ENCODE data around the gene AR.

DNA sequence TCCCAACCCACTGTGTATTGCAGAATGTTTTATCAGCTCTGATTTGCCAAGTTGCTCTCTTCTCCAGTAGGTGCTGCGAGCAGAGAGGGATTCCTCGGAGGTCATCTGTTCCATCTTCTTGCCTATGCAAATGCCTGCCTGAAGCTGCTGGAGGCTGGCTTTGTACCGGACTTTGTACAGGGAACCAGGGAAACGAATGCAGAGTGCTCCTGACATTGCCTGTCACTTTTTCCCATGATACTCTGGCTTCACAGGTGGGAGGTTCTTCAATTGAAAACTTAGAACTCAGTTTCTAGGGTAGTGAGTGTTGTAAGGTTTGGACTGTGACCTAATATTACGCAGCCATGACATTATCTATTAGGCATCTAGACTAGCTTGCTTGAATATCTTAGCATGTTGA lies 24.9 kb downstream of the AR start:
- TF ChIP-seq, protein P1, sequence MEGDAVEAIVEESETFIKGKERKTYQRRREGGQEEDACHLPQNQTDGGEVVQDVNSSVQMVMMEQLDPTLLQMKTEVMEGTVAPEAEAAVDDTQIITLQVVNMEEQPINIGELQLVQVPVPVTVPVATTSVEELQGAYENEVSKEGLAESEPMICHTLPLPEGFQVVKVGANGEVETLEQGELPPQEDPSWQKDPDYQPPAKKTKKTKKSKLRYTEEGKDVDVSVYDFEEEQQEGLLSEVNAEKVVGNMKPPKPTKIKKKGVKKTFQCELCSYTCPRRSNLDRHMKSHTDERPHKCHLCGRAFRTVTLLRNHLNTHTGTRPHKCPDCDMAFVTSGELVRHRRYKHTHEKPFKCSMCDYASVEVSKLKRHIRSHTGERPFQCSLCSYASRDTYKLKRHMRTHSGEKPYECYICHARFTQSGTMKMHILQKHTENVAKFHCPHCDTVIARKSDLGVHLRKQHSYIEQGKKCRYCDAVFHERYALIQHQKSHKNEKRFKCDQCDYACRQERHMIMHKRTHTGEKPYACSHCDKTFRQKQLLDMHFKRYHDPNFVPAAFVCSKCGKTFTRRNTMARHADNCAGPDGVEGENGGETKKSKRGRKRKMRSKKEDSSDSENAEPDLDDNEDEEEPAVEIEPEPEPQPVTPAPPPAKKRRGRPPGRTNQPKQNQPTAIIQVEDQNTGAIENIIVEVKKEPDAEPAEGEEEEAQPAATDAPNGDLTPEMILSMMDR (IDR thresholded peaks at IDR 0.05) = no peak
- TF ChIP-seq POLR2A (IDR thresholded peaks at IDR 0.05) = no peak
